GM12878 (cell line): ENCODE measurements around the gene RNF25. TPM values are rescaled to one million over a fixed set of nuclear protein-coding genes. Genes with fewer than 3 reads are reported as not detected.

ENCODE experiments used
- ATAC-seq: fragments of 200-7000 bp; cut with Tn5 transposase; 3 replicates; pipeline ENCODE4 v1.9.1; 2020; ENCODE audit warnings: mild to moderate bottlenecking, moderate library complexity
- BruUV-seq: library from RNA; stranded (reverse); fragments of 400-500 nt; replicated peaks from 2 replicates; lab custom pipeline; 2021; lab: Mats Ljungman, UMichigan
- CTCF ChIA-PET: fragments of 300-600 bp; sonication (Branson Sonifier 250); formaldehyde crosslinking; extraction: SDS; loops from one replicate; lab custom pipeline; 2021; ENCODE audit warnings: inconsistent platforms; lab: Yijun Ruan, JAX
- POLR2A ChIA-PET: fragments of 350-600 bp; formaldehyde crosslinking; extraction: SDS; loops from one replicate; lab custom pipeline; 2021; ENCODE audit warnings: inconsistent platforms; lab: Charles Lee
- RAD21 ChIA-PET: fragments of 300-600 bp; sonication (Branson Sonifier 250); formaldehyde crosslinking; loops from one replicate; lab custom pipeline; 2023; ENCODE audit warnings: antibody characterized with exemption; ENCODE audit not compliant: unreplicated experiment; lab: Charles Lee
- SMC1A ChIA-PET: fragments of 300-600 bp; sonication (Branson Sonifier 250); formaldehyde crosslinking; loops from one replicate; lab custom pipeline; 2023; ENCODE audit not compliant: unreplicated experiment, uncharacterized antibody; lab: Charles Lee
- DNase-seq: peaks from one replicate; pipeline ENCODE4 v3.0.0-alpha.2; 2011; ENCODE audit warnings: low read depth, low spot score
- FAIRE-seq: peaks from 3 replicates; lab custom pipeline; 2011; peaks lifted over from hg19 to GRCh38; lab: Jason Lieb, UNC
- H2AFZ ChIP-seq: 2 replicates; pipeline ENCODE4 v1.6.0; 2011; ENCODE audit warnings: low read depth, low read length, control low read depth; ENCODE audit not compliant: control insufficient read depth
- H3K27ac ChIP-seq: 2 replicates; pipeline ENCODE4 v1.5.1; 2011; ENCODE audit warnings: control low read depth; ENCODE audit not compliant: control insufficient read depth, insufficient read depth
- H3K27me3 ChIP-seq, 2 experiments: replicated peaks in 1 of 2; 2 replicates each; pipeline versions ENCODE4 v1.6.0 to v1.6.1; 2011; ENCODE audit warnings: low read length in 1 of 2; ENCODE audit not compliant: control insufficient read depth in 2 of 2, insufficient read depth in 2 of 2
- H3K36me3 ChIP-seq, 2 experiments: 2 replicates each; pipeline ENCODE4 v1.5.1; 2011; ENCODE audit warnings: low read length in 1 of 2; ENCODE audit not compliant: control insufficient read depth in 2 of 2, insufficient read depth in 2 of 2
- H3K4me1 ChIP-seq: 2 replicates; pipeline ENCODE4 v1.6.1; 2011; ENCODE audit warnings: mild to moderate bottlenecking, low read length, moderate library complexity, mixed read lengths; ENCODE audit not compliant: control insufficient read depth, insufficient read depth
- H3K4me2 ChIP-seq: 2 replicates; pipeline ENCODE4 v1.6.0; 2011; ENCODE audit warnings: control low read depth; ENCODE audit not compliant: control insufficient read depth, insufficient read depth
- H3K4me3 ChIP-seq: fragments of 200-600 bp; sonication (generic); 2 replicates; pipeline ENCODE4 v1.5.1; 2016
- H3K79me2 ChIP-seq: 2 replicates; pipeline ENCODE4 v1.6.0; 2011; ENCODE audit warnings: low read length; ENCODE audit not compliant: control insufficient read depth, insufficient read depth
- H3K9ac ChIP-seq: 2 replicates; pipeline ENCODE4 v1.8.0; 2011; ENCODE audit warnings: low read length, control low read depth, mixed read lengths; ENCODE audit not compliant: control insufficient read depth, insufficient read depth
- H3K9me3 ChIP-seq: replicated peaks from 3 replicates; pipeline ENCODE4 v1.5.1; 2011; ENCODE audit warnings: mild to moderate bottlenecking, low read length; ENCODE audit not compliant: control insufficient read depth, insufficient read depth
- H4K20me1 ChIP-seq: 2 replicates; pipeline ENCODE4 v1.6.0; 2011; ENCODE audit not compliant: control insufficient read depth, insufficient read depth
- BCL11A ChIP-seq: IDR thresholded peaks from 2 replicates; pipeline ENCODE4 v1.6.1; 2011; ENCODE audit warnings: low read depth, low read length
- CEBPB ChIP-seq, 2 experiments: fragments of 150-350 bp in 1 of 2; IDR thresholded peaks; 2 replicates each; pipeline ENCODE4 v1.6.1; 2012 to 2014; ENCODE audit warnings: low read depth in 2 of 2, low read length in 2 of 2, borderline replicate concordance in 1 of 2, inconsistent platforms in 1 of 2
- CEBPZ ChIP-seq: fragments of 150-350 bp; IDR thresholded peaks from 2 replicates; pipeline ENCODE4 v1.6.1; 2016; ENCODE audit warnings: low read depth, low read length
- DPF2 ChIP-seq: fragments of 450-650 bp; IDR thresholded peaks from 2 replicates; pipeline ENCODE4 v1.6.1; 2017; ENCODE audit warnings: mild to moderate bottlenecking
- ELK1 ChIP-seq: IDR thresholded peaks from 2 replicates; pipeline ENCODE4 v1.6.1; 2012; ENCODE audit warnings: low read depth, low read length, improper control_type of control experiment
- HDGF ChIP-seq: fragments of 450-650 bp; IDR thresholded peaks from 2 replicates; pipeline ENCODE4 v1.6.1; 2016; ENCODE audit warnings: antibody characterized with exemption
- HSF1 ChIP-seq: fragments of 150-350 bp; IDR thresholded peaks from 2 replicates; pipeline ENCODE4 v1.6.1; 2014; ENCODE audit warnings: mild to moderate bottlenecking, low read depth, low read length
- IKZF1 ChIP-seq: fragments of 450-650 bp; conservative IDR thresholded peaks from 2 replicates; pipeline ENCODE4 v1.6.1; 2017; ENCODE audit warnings: antibody characterized with exemption, mild to moderate bottlenecking
- MEF2A ChIP-seq: IDR thresholded peaks from 2 replicates; pipeline ENCODE4 v1.6.1; 2011; ENCODE audit warnings: low read depth, mild to moderate bottlenecking, low read length, moderate library complexity; ENCODE audit not compliant: insufficient read depth
- PKNOX1 ChIP-seq: fragments of 450-650 bp; IDR thresholded peaks from 2 replicates; pipeline ENCODE4 v1.6.1; 2016; ENCODE audit warnings: mild to moderate bottlenecking
- RB1 ChIP-seq: fragments of 450-650 bp; formaldehyde crosslinking; IDR thresholded peaks from 2 replicates; pipeline ENCODE4 v1.6.1; 2017; ENCODE audit warnings: mild to moderate bottlenecking, borderline replicate concordance
- TBL1XR1 ChIP-seq: IDR thresholded peaks from 2 replicates; pipeline ENCODE4 v1.6.1; 2012; ENCODE audit warnings: low read depth, low read length, improper control_type of control experiment
- TCF12 ChIP-seq: IDR thresholded peaks from 2 replicates; pipeline ENCODE4 v1.6.1; 2011; ENCODE audit warnings: low read depth, mild to moderate bottlenecking, low read length
- TCF7 ChIP-seq: IDR thresholded peaks from 2 replicates; pipeline ENCODE4 v1.6.1; 2014; ENCODE audit warnings: antibody characterized with exemption, borderline replicate concordance
- USF2 ChIP-seq: IDR thresholded peaks from 2 replicates; pipeline ENCODE4 v1.6.1; 2011; ENCODE audit warnings: low read depth, low read length, improper control_type of control experiment, borderline replicate concordance
- WRNIP1 ChIP-seq: IDR thresholded peaks from 2 replicates; pipeline ENCODE4 v1.6.1; 2011; ENCODE audit warnings: low read depth, low read length, improper control_type of control experiment, borderline replicate concordance
- ZNF274 ChIP-seq: IDR thresholded peaks from one replicate; pipeline ENCODE4 v1.8.0; 2011; ENCODE audit not compliant: insufficient read length, insufficient read depth
- WGBS: methylation state at CpG from one replicate; pipeline ENCODE4 v1.1.6; 2016; ENCODE audit warnings: low lambda C conversion rate; ENCODE audit not compliant: insufficient replicate concordance, insufficient coverage; ENCODE audit errors: missing lambda C conversion rate; 5-methylcytosine and 5-hydroxymethylcytosine counted together
- in situ Hi-C: fragments of 300-500 bp; cut with MboI; formaldehyde crosslinking; loops from 9 replicates; pipeline ENCODE4 v1.14.3; 2018; ENCODE audit warnings: mixed read lengths
- intact Hi-C: fragments of 100-400 bp; cut with micrococcal nuclease; formaldehyde crosslinking; loops from one replicate; pipeline ENCODE4 v1.14.2; 2022; ENCODE audit not compliant: unreplicated experiment
- polyA plus RNA-seq, 11 experiments: library from polyadenylated mRNA; depleted of rRNA in 4 of 11; unstranded in 6 of 11; stranded (reverse) in 5 of 11; fragments of >200 nt; fragmentation: Nextera tagmentation in 4 of 11; fragmentation: Illumina TruSeq in 1 of 11; extraction: Ambion mirVana in 4 of 11; extraction: Trizol in 1 of 11; gene quantifications; 1 replicate in 1 of 11; 2 replicates in 10 of 11; pipeline versions ENCODE4 v1.2.1 to v1.2.3, GENCODE V29; 2011 to 2016; ENCODE audit warnings: inconsistent platforms in 2 of 11, missing spikeins in 2 of 11, low read depth in 1 of 11
- total RNA-seq, 4 experiments: library from RNA; depleted of rRNA in 3 of 4; stranded (reverse); fragments of >200 nt in 3 of 4; fragmentation: Illumina TruSeq in 1 of 4; extraction: Trizol in 1 of 4; gene quantifications; 2 replicates each; pipeline versions ENCODE4 v1.2.1 to v1.2.3, GENCODE V29; 2013 to 2021

The RNF25 gene
- total and polyA plus RNA-seq, 10 of the 15 experiments (the other 5 are each of a cell fraction or from before 2014, with no cell fraction given) = 1.3 to 70.4 (median 28.4) TPM

GRCh38 chr2:218664653-218665052, 7.1 kb downstream of the RNF25 start:
- intact Hi-C loops = no loop called here

More at GRCh38 chr2:218664653-218665052, 7.1 kb downstream of the RNF25 start:
- peaks cover 24 to 27% of the 10 kb centered on the region in 2 experiments; a peak in 3 of 4 replicates for H3K36me3 ChIP-seq
- CTCF ChIA-PET = no interaction called here
- SMC1A ChIA-PET = no interaction called here
- no peak for FAIRE-seq
- no peaks in the 10 kb centered on the region for H3K9me3 ChIP-seq
- no peak overlapping the region for H3K4me3 ChIP-seq
- no peak for ATAC-seq
- peaks cover 9% of the 10 kb centered on the region for H3K4me1 ChIP-seq
- RAD21 ChIA-PET = no interaction called here
- no peak overlapping the region for H3K27ac ChIP-seq
- TF ChIP-seq MEF2A (no peak), BCL11A (no peak), RB1 (no peak), DPF2 (no peak), HDGF (no peak), TCF12 (no peak), USF2 (no peak), TBL1XR1 (no peak), CEBPB (IDR thresholded peaks at IDR 0.05; ENCODE audit: borderline replicate concordance in 1 of 2, low read depth in 2 of 2, low read length in 2 of 2) (no peak), TCF7 (no peak), HSF1 (no peak), PKNOX1 (no peak), IKZF1 (no peak), WRNIP1 (no peak), ZNF274 (no peak), ELK1 (no peak), CEBPZ (no peak)
- in situ Hi-C loops = loop anchor here (5.0 kb wide), 1 partner anchor 183 kb away; no protein-coding TSS in a partner anchor
- H3K79me2 ChIP-seq = peaks cover 11% of the 10 kb centered on the region
- POLR2A ChIA-PET = no interaction called here
- H3K4me2 ChIP-seq = no peak overlapping the region
- no peaks in the 10 kb centered on the region for H4K20me1 ChIP-seq
- no peak for DNase-seq
- H3K27me3 ChIP-seq = no peaks in the 10 kb centered on the region
- no peak overlapping the region for H2AFZ ChIP-seq
- BruUV-seq = no TSS peak
- H3K9ac ChIP-seq = no peak overlapping the region
- 98% methylated on average over 7 of the region's 7 CpGs for WGBS
